C4-2B (cell line): ENCODE results near the gene NPRL2.

ENCODE experiments used
- H3K27ac ChIP-seq: fragments of 450-650 bp; 2 replicates; pipeline ENCODE4 v1.5.1; 2017
- ZFX ChIP-seq: fragments of 450-650 bp; IDR thresholded peaks from 2 replicates; pipeline ENCODE4 v1.6.1; 2017
- TF ChIP-seq, protein P1 (sequence below): fragments of 450-650 bp; conservative IDR thresholded peaks from 2 replicates; pipeline ENCODE4 v1.5.1; 2017; ENCODE audit warnings: mild to moderate bottlenecking

Gene NPRL2

DNA sequence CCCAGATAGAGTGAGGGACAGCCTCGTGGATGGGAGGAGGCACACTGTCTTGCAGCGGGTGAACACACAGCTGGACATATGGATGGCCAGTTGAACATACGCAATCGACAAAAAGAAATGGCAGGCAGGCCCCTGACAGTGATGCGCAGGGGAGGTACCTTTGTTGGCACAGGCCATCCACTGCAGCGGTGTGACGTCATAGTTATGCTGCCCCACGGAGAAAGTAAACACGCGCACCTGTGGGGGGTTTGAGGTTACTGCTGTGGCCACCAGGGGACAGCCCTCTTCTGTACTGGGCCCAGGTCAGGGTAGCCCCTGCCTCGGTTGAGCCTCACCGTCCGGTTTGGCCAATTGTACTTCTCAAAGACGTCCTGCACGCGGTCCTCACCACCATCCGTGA lies 28.2 kb upstream of the NPRL2 start:
- no peak for TF ChIP-seq ZFX
- no peak overlapping the region for H3K27ac ChIP-seq

DNA sequence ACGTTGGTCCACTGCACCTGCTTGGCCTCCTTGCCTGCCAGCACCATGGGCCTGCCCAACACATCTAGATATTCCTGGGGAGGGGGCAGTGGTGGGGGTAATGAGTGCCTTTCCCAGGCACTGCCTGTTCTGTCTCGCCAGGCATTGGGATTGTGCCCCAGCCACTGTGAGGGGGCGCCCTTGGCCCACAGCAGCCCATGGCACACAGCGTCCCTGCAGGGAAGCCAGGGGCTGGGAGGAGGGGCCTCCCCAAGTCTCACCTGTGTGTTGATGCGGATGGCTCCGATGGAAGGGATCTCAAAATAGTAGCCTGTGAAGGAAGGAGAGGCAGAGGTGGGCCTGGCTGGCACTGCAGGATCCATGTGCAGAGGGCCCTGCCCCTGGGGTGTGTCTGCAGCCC lies 27.4 kb upstream of the NPRL2 start:
- H3K27ac ChIP-seq, result no peak overlapping the region
- TF ChIP-seq, protein P1, sequence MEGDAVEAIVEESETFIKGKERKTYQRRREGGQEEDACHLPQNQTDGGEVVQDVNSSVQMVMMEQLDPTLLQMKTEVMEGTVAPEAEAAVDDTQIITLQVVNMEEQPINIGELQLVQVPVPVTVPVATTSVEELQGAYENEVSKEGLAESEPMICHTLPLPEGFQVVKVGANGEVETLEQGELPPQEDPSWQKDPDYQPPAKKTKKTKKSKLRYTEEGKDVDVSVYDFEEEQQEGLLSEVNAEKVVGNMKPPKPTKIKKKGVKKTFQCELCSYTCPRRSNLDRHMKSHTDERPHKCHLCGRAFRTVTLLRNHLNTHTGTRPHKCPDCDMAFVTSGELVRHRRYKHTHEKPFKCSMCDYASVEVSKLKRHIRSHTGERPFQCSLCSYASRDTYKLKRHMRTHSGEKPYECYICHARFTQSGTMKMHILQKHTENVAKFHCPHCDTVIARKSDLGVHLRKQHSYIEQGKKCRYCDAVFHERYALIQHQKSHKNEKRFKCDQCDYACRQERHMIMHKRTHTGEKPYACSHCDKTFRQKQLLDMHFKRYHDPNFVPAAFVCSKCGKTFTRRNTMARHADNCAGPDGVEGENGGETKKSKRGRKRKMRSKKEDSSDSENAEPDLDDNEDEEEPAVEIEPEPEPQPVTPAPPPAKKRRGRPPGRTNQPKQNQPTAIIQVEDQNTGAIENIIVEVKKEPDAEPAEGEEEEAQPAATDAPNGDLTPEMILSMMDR, result no peak
- TF ChIP-seq ZFX, result no peak

DNA sequence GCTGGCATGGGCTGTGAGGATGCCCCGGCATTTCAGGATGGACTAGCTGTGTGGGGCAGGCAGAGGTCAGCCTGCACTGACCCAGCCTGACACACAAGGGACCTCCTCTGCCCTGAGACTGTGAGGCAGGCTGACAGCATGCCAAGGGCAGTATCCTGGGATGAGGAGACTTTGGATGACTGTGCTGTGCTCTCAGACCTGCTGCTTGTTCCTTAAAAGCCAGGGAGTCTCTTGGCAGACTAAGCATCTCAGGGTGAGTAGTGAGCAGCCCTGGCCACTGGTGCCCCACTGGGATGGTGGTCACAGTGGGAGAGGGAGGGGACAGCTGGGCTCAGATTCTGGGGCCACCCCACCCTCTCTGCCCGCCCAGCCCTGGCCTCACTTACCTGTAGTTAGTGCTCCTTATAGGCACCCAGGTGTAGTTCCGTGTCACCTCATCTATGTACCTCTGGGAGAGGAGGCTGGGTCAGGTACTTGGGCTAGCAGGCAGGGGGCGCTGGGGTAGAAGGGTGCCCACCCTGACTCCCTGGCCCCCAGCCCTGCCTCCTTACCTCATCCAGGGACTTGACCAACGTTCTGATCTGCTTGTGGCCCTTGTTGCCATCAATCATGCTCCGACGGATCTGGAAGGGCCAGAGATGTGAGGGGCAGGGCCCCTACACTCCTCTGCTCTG lies 24.8 kb upstream of the NPRL2 start:
- TF ChIP-seq ZFX, result no peak
- TF ChIP-seq, protein P1, result no peak
- no peak overlapping the region for H3K27ac ChIP-seq

DNA sequence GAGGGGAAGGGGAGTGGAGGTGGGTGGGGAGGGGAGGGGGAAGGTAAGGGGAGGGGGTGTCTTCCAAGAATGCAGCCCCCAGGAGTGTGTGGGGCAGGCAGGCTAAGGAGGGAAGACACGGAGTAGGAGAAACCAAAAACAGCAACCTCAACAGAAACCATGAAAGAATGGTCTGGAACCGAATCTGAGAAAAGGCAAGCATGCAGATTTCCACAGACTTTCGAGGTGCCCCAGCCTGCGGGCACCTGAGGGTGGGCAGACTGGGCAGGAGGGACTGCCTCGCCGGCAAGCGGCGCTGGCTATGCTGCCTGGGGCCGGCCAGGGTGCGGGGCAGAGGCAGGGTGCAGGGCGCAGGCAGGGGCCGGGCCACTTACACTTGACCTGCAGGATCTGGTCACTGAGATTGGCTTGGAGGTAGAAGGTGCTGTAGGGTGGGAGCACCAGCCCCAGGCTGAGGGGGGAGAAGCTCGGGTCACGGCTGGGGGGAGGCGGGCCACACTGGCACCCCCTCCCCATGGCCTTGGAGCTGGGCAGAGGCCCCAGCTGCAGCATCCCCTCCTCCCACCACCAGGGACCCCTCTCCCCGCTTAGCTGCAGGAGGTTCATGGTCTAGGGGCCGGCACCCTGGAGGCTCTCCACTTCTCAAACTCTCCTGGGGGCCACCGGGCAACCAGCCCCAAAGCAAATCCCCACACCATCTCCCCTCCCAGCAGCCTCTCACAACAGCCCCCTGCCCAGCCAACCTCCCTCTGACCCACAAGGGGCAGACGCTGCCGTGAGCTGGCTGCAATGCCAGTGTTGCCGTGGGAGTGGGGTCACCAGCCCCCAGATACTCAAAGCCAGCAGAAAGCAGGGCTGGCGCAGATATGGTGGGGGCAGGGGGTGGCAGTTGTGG lies 24.0 kb upstream of the NPRL2 start:
- TF ChIP-seq, protein P1, result no peak
- TF ChIP-seq ZFX, result no peak
- no peak overlapping the region for H3K27ac ChIP-seq

DNA sequence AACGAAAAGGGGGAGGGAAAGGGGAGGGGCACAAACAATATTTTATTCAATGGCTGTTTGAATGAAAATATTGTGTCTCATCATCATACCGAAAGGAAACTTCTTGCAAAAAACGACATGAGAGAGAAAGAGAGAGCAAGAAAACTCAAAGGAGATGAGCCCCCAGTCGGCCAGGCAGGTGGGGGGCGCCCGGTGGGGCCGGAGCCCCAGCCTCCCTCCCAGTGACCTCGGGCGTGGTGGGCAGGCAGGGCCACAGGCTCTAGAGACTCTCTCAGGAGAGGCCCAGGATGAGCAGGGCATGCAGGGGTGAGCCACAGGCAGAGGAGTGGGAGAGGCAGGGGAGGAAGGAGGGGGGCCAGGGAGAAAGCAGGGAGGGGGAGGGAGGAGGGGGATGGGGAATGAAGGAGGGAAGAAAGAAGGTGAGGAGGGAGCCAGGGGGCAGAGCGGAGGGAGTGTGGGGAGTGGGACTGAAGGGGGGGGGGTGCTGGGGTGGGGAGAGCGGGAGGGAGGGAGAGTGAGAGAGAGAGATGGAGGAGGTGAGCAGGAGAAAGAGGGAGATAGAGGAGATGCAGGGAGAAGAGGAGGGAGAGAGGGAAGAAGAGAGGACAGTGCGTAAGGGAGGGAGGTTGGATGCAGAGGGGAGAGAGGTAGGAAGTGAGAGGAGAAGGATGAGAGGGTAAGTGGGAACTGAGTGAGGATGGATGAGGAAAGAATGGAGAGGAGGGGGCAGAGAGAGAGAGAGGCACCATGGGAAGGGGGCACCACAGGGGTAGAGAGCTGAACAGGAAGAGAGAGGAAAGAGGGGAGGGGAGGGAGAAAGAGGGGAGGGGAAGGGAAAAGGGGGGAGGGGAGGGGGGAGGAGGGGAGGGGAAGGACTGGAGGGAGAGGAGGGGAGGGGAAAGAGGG lies 22.8 kb upstream of the NPRL2 start:
- TF ChIP-seq, protein P1, result no peak
- no peak for TF ChIP-seq ZFX
- H3K27ac ChIP-seq, result no peak overlapping the region

DNA sequence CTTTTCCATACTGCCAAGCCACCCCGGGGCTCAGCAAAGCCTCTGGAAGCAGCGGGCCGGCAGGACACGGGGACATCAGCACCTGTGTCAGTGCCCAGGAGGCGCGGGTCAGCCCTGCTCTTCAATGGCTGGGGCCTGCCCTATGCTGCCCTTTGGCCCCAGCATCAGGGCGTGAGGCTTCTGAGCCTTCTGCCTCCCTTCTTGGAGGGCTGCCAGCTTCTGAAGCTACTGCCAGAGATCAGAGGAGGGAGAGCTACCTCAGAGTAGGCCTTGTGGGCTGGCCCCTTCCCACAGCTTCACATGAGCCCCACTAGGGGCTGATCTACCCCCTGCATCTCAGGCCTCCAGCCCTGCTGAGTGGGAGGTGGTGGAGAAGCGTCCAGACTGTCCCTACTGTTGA lies 21.8 kb upstream of the NPRL2 start:
- H3K27ac ChIP-seq, result no peak overlapping the region
- TF ChIP-seq ZFX, result no peak
- TF ChIP-seq, protein P1, result no peak

DNA sequence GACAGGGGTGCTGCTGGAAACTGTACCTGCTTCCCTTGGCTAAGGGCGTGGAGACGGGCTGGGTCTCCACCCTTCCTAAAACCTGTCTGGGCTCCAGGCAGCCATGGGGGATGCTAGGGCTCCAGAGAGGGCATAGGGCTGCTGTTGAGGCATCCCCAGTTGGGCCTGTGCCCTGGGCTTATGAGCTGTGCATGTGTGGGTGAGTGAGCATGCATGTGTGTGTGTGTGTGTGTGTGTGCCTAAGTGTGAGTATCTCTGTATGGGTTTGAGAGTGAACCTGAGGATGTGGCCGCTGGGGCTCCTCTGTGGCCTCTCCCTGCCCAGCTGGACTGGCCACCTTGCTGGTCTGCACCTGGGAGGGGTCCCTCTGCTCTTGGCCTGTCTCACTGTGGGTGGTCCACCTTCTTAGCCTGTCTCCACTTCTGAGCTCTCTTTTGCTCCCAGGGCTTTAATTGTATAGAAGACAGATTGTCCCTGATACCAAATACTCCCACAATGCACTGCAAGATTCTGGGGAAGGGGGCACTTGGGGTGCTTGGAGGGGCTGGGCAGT lies 20.6 kb upstream of the NPRL2 start:
- no peak for TF ChIP-seq ZFX
- TF ChIP-seq, protein P1, result no peak
- H3K27ac ChIP-seq, result no peak overlapping the region
